Lower leg skin (tissue), 4 donors: Measurements from ENCODE around the gene CLUH. TPM values are rescaled to one million over a fixed set of nuclear protein-coding genes. Genes with fewer than 3 reads are reported as not detected.

Source experiments
- DNase-seq, 2 donors: peaks; one replicate each; pipeline ENCODE4 v3.0.0-alpha.2; 2019; ENCODE audit warnings: low spot score in 2 of 2
- H3K4me3 ChIP-seq: fragments of 200-600 bp; sonication (generic); 2 replicates; pipeline ENCODE4 v1.5.1; 2017; ENCODE audit warnings: mild to moderate bottlenecking, low read depth; ENCODE audit not compliant: poor library complexity, severe bottlenecking
- POLR2A ChIP-seq, 2 donors: fragments of 450-650 bp; IDR thresholded peaks; one replicate each; pipeline ENCODE4 v1.6.1; 2016 to 2017; ENCODE audit warnings: antibody characterized with exemption in 2 of 2, mild to moderate bottlenecking in 1 of 2, moderate library complexity in 1 of 2
- WGBS, 2 donors: methylation state at CpG; one replicate each; pipeline ENCODE4 v1.1.5; 2018; 5-methylcytosine and 5-hydroxymethylcytosine counted together
- intact Hi-C: fragments of 100-400 bp; cut with DNase I; formaldehyde crosslinking; loops from one replicate; pipeline ENCODE4 v1.15.0; 2023; ENCODE audit warnings: low total_unique reads
- total RNA-seq, 4 donors: library from RNA; depleted of rRNA; stranded (reverse); fragments of >200 nt; gene quantifications; one replicate each; pipeline ENCODE4 v1.1.0, GENCODE V29; 2016
- TF ChIP-seq, protein P1 (sequence below), 3 donors: fragments of 450-650 bp; IDR thresholded peaks; one replicate each; pipeline ENCODE4 v1.5.1; 2016; ENCODE audit warnings: antibody characterized with exemption in 3 of 3, mild to moderate bottlenecking in 3 of 3, moderate library complexity in 2 of 3

Gene CLUH
- total RNA-seq, 4 donors from 2014 or later, result 99.3 to 178 (median 117) TPM

DNA sequence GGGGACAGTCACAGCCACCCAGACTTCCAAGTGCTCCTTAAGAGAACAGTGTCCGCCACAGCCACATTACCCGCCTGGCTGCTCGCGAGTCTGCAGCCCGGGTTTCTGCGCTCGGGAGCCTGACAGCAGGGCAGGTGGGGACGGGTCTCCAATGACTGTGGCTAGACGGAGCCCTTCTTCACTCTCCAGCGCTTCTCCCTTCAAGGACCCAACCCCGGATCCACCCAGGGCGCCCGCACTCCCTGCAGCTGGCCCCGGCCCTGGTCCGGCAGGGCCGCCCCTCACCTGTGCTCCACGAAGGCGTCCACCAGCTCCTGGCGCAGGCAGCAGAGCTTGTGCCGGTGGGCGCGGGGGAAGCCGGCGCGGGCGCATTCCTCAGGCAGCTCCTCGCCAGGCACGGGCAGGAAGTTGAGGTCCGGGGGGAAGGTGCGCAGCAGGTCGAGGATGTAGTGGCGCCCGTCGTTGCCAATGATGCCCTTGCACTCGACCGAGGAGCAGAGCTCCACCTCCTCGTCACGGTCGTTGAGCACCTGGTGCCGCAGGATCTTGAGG lies 13.9 kb downstream of the CLUH start:
- intact Hi-C loops, result no loop called here
- TF ChIP-seq, protein P1, sequence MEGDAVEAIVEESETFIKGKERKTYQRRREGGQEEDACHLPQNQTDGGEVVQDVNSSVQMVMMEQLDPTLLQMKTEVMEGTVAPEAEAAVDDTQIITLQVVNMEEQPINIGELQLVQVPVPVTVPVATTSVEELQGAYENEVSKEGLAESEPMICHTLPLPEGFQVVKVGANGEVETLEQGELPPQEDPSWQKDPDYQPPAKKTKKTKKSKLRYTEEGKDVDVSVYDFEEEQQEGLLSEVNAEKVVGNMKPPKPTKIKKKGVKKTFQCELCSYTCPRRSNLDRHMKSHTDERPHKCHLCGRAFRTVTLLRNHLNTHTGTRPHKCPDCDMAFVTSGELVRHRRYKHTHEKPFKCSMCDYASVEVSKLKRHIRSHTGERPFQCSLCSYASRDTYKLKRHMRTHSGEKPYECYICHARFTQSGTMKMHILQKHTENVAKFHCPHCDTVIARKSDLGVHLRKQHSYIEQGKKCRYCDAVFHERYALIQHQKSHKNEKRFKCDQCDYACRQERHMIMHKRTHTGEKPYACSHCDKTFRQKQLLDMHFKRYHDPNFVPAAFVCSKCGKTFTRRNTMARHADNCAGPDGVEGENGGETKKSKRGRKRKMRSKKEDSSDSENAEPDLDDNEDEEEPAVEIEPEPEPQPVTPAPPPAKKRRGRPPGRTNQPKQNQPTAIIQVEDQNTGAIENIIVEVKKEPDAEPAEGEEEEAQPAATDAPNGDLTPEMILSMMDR (IDR thresholded peaks at IDR 0.05), result no peak
- TF ChIP-seq POLR2A (IDR thresholded peaks at IDR 0.05), result no peak
- no peak for DNase-seq
- WGBS, 2 donors, result 97 to 98% methylated on average over 40 of the region's 40 CpGs
- no peak overlapping the region for H3K4me3 ChIP-seq

DNA sequence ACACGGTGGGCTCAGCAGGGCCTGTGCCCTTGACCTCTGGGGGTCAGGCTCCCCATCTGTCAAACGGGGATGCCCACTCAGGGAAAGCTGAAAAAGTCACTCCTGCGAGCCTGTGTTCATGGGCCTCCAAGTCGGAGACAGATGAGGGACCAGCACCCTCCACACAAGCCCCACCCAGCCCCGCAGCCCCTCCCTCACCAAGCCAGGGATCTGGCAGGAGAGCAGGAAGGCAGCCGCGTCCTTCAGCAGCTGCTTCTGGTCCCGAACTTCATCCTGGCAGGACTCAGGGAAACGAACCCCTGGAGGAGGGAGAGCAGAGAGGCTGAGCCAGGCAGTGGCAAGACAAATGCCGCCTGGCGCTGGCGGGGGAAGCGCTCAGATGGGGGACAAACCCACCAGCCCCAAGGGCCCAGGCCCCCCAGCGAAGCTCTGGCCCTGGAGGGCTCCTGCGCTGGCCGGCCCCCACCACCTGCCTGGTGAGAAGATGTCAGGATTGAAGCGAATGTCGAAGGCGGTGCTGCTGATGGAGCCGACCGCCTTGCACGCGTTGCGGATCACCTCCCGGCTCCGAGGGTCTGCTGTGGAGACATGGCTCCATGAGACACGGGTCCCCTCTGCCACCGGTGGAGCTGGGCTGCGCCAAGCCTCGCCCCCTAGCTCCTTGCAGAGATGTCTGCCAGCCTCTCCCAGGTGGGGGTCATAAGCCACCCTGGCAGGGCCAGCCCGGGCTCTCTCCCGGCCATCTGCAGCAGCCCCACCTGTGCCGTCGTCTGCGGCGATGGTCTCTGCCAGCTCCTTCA lies 15.4 kb downstream of the CLUH start:
- TF ChIP-seq, protein P1 (IDR thresholded peaks at IDR 0.05), result no peak
- no peak for TF ChIP-seq POLR2A (IDR thresholded peaks at IDR 0.05)
- WGBS, 2 donors, result 88 to 91% methylated on average over 30 to 34 of the region's 36 CpGs
- intact Hi-C loops, result no loop called here
- peak in 1 of 2 donors; percentile 83 for DNase-seq
- no peak overlapping the region for H3K4me3 ChIP-seq

- intact Hi-C loops, result no loop called here
- TF ChIP-seq, protein P1 (IDR thresholded peaks at IDR 0.05), result no peak
- no peak for TF ChIP-seq POLR2A (IDR thresholded peaks at IDR 0.05)
- DNase-seq, result peak in 1 of 2 donors; percentile 68
- no peak overlapping the region for H3K4me3 ChIP-seq
- 95 to 96% methylated on average over 27 to 28 of the region's 28 CpGs for WGBS, 2 donors
Observed at GRCh38 chr17:2695243-2695960, 16.2 kb downstream of the CLUH start.

DNA sequence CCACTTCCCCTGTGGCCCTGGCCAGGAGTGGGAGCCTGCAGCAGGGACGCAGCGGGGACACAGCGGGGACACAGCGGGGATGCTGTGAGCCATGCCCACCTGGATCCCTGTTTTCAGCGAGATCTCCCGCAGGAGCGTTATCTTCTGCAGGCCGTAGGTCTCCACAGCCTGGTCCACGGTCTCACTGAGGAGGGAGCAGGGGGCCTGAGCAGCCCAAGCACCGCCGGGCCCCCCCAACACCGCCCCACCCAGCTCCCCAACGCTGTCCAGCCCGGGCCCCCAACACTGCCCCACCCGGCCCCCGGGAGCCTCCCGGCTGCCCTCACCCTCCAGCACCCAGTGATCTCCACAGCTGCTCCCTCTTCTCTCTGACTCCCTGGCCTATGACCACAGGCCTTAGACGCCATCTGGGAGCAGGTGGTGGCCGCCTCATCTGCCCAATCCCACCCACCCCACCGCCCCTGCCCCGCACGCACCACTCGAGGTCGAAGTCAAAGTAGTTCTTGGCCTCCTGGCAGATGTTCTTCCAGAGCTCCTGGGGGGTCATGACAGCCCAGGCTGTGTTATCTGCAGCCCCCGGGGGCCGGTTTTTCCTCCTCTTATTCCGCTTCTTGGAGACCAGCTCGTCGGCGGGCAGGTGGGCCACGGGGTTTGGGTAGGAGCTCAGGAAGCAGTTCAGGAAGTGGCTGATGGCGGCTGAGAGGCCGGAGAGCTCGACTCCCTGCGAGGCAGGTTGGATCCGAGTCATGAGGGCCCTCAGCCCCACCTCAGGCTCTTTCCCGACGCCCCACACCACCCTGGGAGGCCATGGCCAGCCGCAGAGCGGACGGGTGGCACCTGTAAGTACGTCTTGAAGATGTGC lies 17.0 kb downstream of the CLUH start:
- 91 to 93% methylated on average over 38 to 40 of the region's 42 CpGs for WGBS, 2 donors
- TF ChIP-seq, protein P1 (IDR thresholded peaks at IDR 0.05), result no peak
- TF ChIP-seq POLR2A (IDR thresholded peaks at IDR 0.05), result no peak
- DNase-seq, result peak in 1 of 2 donors; percentile 78
- no peak overlapping the region for H3K4me3 ChIP-seq
- intact Hi-C loops, result no loop called here

GRCh38 chr17:2693561-2694380 lies 17.8 kb downstream of the CLUH start:
- H3K4me3 ChIP-seq, result no peak overlapping the region
- intact Hi-C loops, result no loop called here
- DNase-seq, result peak in 1 of 2 donors; percentile 83
- WGBS, 2 donors, result 82 to 88% methylated on average over 13 to 22 of the region's 37 CpGs
- TF ChIP-seq POLR2A (IDR thresholded peaks at IDR 0.05), result no peak
- TF ChIP-seq, protein P1 (IDR thresholded peaks at IDR 0.05), result no peak
